ENCODE measurements around the gene CHCHD2. TPM values are rescaled to one million over a fixed set of nuclear protein-coding genes. Genes with fewer than 3 reads are reported as not detected.

The CHCHD2 gene
- total RNA-seq, 4 donors from 2014 or later = 99.9 to 395 (median 254) TPM

- peaks cover 0 to 32% (median 16%) of the 10 kb centered on the region in 4 donors for H3K36me3 ChIP-seq
- 1 to 17% methylated on average over 1 to 30 of the region's 49 CpGs for WGBS, 2 donors (ENCODE audit: low coverage in 1 of 2)
- TF ChIP-seq POLR2AphosphoS5 (IDR thresholded peaks at IDR 0.05) (peak; percentile 95 to 97 (median 96)), EP300 (IDR thresholded peaks at IDR 0.05; ENCODE audit: low read depth) (no peak), CTCF (IDR thresholded peaks at IDR 0.05) (peak in 1 of 5 experiments; percentile 29), POLR2A (IDR thresholded peaks at IDR 0.05) (peak; percentile 91)
- H3K4me3 ChIP-seq = peak within 1 kb of the TSS; percentile 58 to 72 (median 70)
- intact Hi-C loops (cut with DNase I; ENCODE audit: low total_unique reads) = no loop called here
- no peaks in the 10 kb centered on the region for H3K27me3 ChIP-seq
- no peaks in the 10 kb centered on the region for H3K9me3 ChIP-seq
- peak; percentile 93 for DNase-seq
- peaks cover 4 to 16% (median 10%) of the 10 kb centered on the region in 4 donors for H3K4me1 ChIP-seq
- H3K27ac ChIP-seq = peak within 1 kb of the TSS; percentile 90 to 94 (median 92)
- in situ Hi-C loops (cut with MboI; ENCODE audit: low pct_ligation_motif_present in 1 of 4, low pct_unique_long_range_greater_than_20kb in 1 of 4, low sequenced_read_pairs in 3 of 4) = no loop called here
Measured at GRCh38 chr7:56063882-56064625, 42.2 kb downstream of the CHCHD2 start, which contains the start of gene SUMF2. TSS of gene SUMF2 (plus strand) at chr7:56064286. CDS start at chr7:56064312, 26 bp downstream.

- no peak for DNase-seq
- intact Hi-C loops (cut with DNase I; ENCODE audit: low total_unique reads) = no loop called here
- H3K4me3 ChIP-seq = peak overlapping the region in 3 of 4 donors; percentile 58 to 72 (median 68)
- no peaks in the 10 kb centered on the region for H3K9me3 ChIP-seq
- H3K36me3 ChIP-seq = peaks cover 0 to 32% (median 16%) of the 10 kb centered on the region in 4 donors
- no peaks in the 10 kb centered on the region for H3K27me3 ChIP-seq
- H3K4me1 ChIP-seq = peaks cover 4 to 16% (median 10%) of the 10 kb centered on the region in 4 donors
- 60 to 67% methylated on average over 7 of the region's 7 CpGs for WGBS, 2 donors (ENCODE audit: low coverage in 1 of 2)
- peak overlapping the region; percentile 90 to 94 (median 92) for H3K27ac ChIP-seq
- TF ChIP-seq EP300 (IDR thresholded peaks at IDR 0.05; ENCODE audit: low read depth) (no peak), POLR2A (IDR thresholded peaks at IDR 0.05) (no peak), POLR2AphosphoS5 (IDR thresholded peaks at IDR 0.05) (no peak), CTCF (IDR thresholded peaks at IDR 0.05) (no peak)
- in situ Hi-C loops (cut with MboI; ENCODE audit: low pct_ligation_motif_present in 1 of 4, low pct_unique_long_range_greater_than_20kb in 1 of 4, low sequenced_read_pairs in 3 of 4) = no loop called here
Measured at GRCh38 chr7:56063500-56063881, 42.8 kb downstream of the CHCHD2 start.

GRCh38 chr7:56062382-56062781 lies 43.9 kb downstream of the CHCHD2 start:
- in situ Hi-C loops (cut with MboI; ENCODE audit: low pct_ligation_motif_present in 1 of 4, low pct_unique_long_range_greater_than_20kb in 1 of 4, low sequenced_read_pairs in 3 of 4) (no loop called here), intact Hi-C loops (cut with DNase I; ENCODE audit: low total_unique reads) (no loop called here)
- Histone ChIP-seq H3K9me3 (no peaks in the 10 kb centered on the region), H3K27me3 (no peaks in the 10 kb centered on the region), H3K4me1 (peaks cover 4 to 16% (median 10%) of the 10 kb centered on the region in 4 donors), H3K27ac (peak overlapping the region in 1 of 4 donors; percentile 91), H3K4me3 (no peak overlapping the region), H3K36me3 (peaks cover 0 to 42% (median 22%) of the 10 kb centered on the region in 4 donors)
- WGBS, 2 donors (ENCODE audit: low coverage in 1 of 2) = 77 to 90% methylated on average over 2 of the region's 2 CpGs
- TF ChIP-seq POLR2AphosphoS5 (IDR thresholded peaks at IDR 0.05) (no peak), POLR2A (IDR thresholded peaks at IDR 0.05) (no peak), CTCF (IDR thresholded peaks at IDR 0.05) (no peak), EP300 (IDR thresholded peaks at IDR 0.05; ENCODE audit: low read depth) (no peak)
- DNase-seq = no peak

GRCh38 chr7:56053993-56054392 lies 52.3 kb downstream of the CHCHD2 start:
- H3K27ac ChIP-seq = no peak overlapping the region
- peaks cover 0 to 45% (median 19%) of the 10 kb centered on the region in 4 donors for H3K36me3 ChIP-seq
- no peaks in the 10 kb centered on the region for H3K9me3 ChIP-seq
- no peaks in the 10 kb centered on the region for H3K27me3 ChIP-seq
- intact Hi-C loops (cut with DNase I; ENCODE audit: low total_unique reads) (no loop called here), in situ Hi-C loops (cut with MboI; ENCODE audit: low pct_ligation_motif_present in 1 of 4, low pct_unique_long_range_greater_than_20kb in 1 of 4, low sequenced_read_pairs in 3 of 4) (no loop called here)
- peaks cover 11 to 38% (median 23%) of the 10 kb centered on the region in 4 donors for H3K4me1 ChIP-seq
- TF ChIP-seq POLR2AphosphoS5 (IDR thresholded peaks at IDR 0.05) (no peak), EP300 (IDR thresholded peaks at IDR 0.05; ENCODE audit: low read depth) (no peak), POLR2A (IDR thresholded peaks at IDR 0.05) (no peak), CTCF (IDR thresholded peaks at IDR 0.05) (no peak)
- WGBS, 2 donors (ENCODE audit: low coverage in 1 of 2) = 69 to 84% methylated on average over 2 of the region's 2 CpGs
- H3K4me3 ChIP-seq = no peak overlapping the region
- DNase-seq = no peak

Data from transverse colon (tissue), 4 donors.